ENCODE data around the gene KIAA1755. TPM values are rescaled to one million over a fixed set of nuclear protein-coding genes. Genes with fewer than 3 reads are reported as not detected.
A peak's percentile ranks its signal among the peaks of the same experiment; 100 is the strongest.

The KIAA1755 gene
- total and polyA plus RNA-seq, 2 of the 4 experiments (the other 2 are of a cell fraction), result 2.5 to 5.1 TPM

- no peak for TF ChIP-seq RCOR1 (IDR thresholded peaks at IDR 0.05; ENCODE audit: insufficient replicate concordance, low read length)
Measured at GRCh38 chr20:38209736-38210405, 50.7 kb downstream of the KIAA1755 start (continued).

- peak overlapping the region; percentile 27 for H3K18ac ChIP-seq (ENCODE audit: low read depth, low read length)
- peak overlapping the region; percentile 90; the same call in 2 of the 3 replicates for H2BK15ac ChIP-seq (ENCODE audit: low read depth, low read length)
- H4K5ac ChIP-seq (ENCODE audit: low read depth, low read length), result peak overlapping the region; percentile 74
- no peak for ATAC-seq (ENCODE audit: low read depth)
- no peak overlapping the region for H3K9ac ChIP-seq (ENCODE audit: low read depth, low read length)
- in situ Hi-C loops (cut with MboI; ENCODE audit: low sequenced_read_pairs) (no loop called here), dilution Hi-C loops (cut with HindIII; ENCODE audit: low sequenced_read_pairs, unreplicated experiment) (no loop called here), intact Hi-C loops (cut with micrococcal nuclease) (no loop called here)
- H3K14ac ChIP-seq (replicated peaks; ENCODE audit: low read depth, low read length), result peak overlapping the region; percentile 89
- H3K4ac ChIP-seq (ENCODE audit: low read depth, low read length), result peak overlapping the region; percentile 90
- ChIA-PET POLR2A (ENCODE audit: unreplicated experiment) (no interaction called here), CTCF (no interaction called here)
- H2BK20ac ChIP-seq (ENCODE audit: low read depth, low read length), result peak overlapping the region; percentile 75
- H2AK5ac ChIP-seq (ENCODE audit: low read depth, low read length), result peak overlapping the region; percentile 93
- peaks cover 13% of the 10 kb centered on the region for H3K9me1 ChIP-seq (ENCODE audit: insufficient read depth, low read length)
- no peak overlapping the region for H3K27ac ChIP-seq (ENCODE audit: insufficient read depth, low read length)
- no peak for DNase-seq
- H3K4me2 ChIP-seq (ENCODE audit: low read depth, low read length), result no peak overlapping the region
- H3K9me3 ChIP-seq (ENCODE audit: control insufficient read depth, insufficient read depth, low read length), result no peaks in the 10 kb centered on the region
- H4K8ac ChIP-seq (ENCODE audit: low read depth in 2 of 2, low read length in 2 of 2), result peak overlapping the region; percentile 42 to 74; a peak in 2 of 4 replicates
- H3K23ac ChIP-seq (ENCODE audit: low read depth, low read length), result no peak overlapping the region
- H3K36me3 ChIP-seq (ENCODE audit: control insufficient read depth, insufficient read depth, low read length), result no peaks in the 10 kb centered on the region
- TF ChIP-seq CTCF (conservative IDR thresholded peaks at IDR 0.05; ENCODE audit: low read depth, low read length) (no peak), RCOR1 (IDR thresholded peaks at IDR 0.05; ENCODE audit: insufficient replicate concordance, low read length) (peak; percentile 54), CHD1 (IDR thresholded peaks at IDR 0.05; ENCODE audit: low read depth, low read length) (no peak), ELK1 (IDR thresholded peaks at IDR 0.05; ENCODE audit: borderline replicate concordance, low read depth, low read length) (no peak), MAFK (IDR thresholded peaks at IDR 0.05; ENCODE audit: low read depth, low read length) (no peak), SMC3 (IDR thresholded peaks at IDR 0.05; ENCODE audit: low read depth, low read length) (no peak), NFE2L2 (IDR thresholded peaks at IDR 0.05; ENCODE audit: low read depth, low read length) (no peak)
- no peaks in the 10 kb centered on the region for H4K20me1 ChIP-seq (ENCODE audit: insufficient read depth, low read length)
- BruUV-seq (replicated peaks), result no TSS peak
- no peaks in the 10 kb centered on the region for H3K79me1 ChIP-seq (ENCODE audit: low read depth in 1 of 2, low read length in 2 of 2)
- peaks cover 10% of the 10 kb centered on the region for H3K4me1 ChIP-seq (ENCODE audit: control insufficient read depth, insufficient read depth, low read length)
- H3K56ac ChIP-seq (ENCODE audit: extremely low read depth, insufficient read depth, low read length), result no peak overlapping the region
- no CpG with 5 or more reads among the region's 4 CpGs for WGBS, 2 experiments (ENCODE audit: extremely low coverage in 2 of 2, insufficient read length in 1 of 2)
- H2BK120ac ChIP-seq (ENCODE audit: low read depth, low read length), result peak overlapping the region; percentile 89
- no peaks in the 10 kb centered on the region for H3K27me3 ChIP-seq (ENCODE audit: control insufficient read depth, insufficient read depth, low read length)
- no peak overlapping the region for H3K4me3 ChIP-seq (ENCODE audit: insufficient read depth, low read depth, low read length)
- no peak overlapping the region for H2AFZ ChIP-seq (replicated peaks; ENCODE audit: low read length, poor library complexity)
- H2BK5ac ChIP-seq (ENCODE audit: low read depth, low read length, poor library complexity, severe bottlenecking), result no peak overlapping the region
- peak overlapping the region; percentile 66 for H4K91ac ChIP-seq (ENCODE audit: insufficient read depth, low read depth, low read length)
- H2AK9ac ChIP-seq (replicated peaks; ENCODE audit: low read depth, low read length, poor library complexity), result peak overlapping the region; percentile 60
Measured at GRCh38 chr20:38209054-38209675, 51.4 kb downstream of the KIAA1755 start.

Data from IMR-90 (cell line).